H9 (cell line): ENCODE data around the gene C6orf62. TPM values are rescaled to one million over a fixed set of nuclear protein-coding genes. Genes with fewer than 3 reads are reported as not detected.
A peak's percentile ranks its signal among the peaks of the same experiment; 100 is the strongest.
"Not testable (repeated sequence)": the region's sequence is repeated elsewhere in the genome, so short reads cannot be mapped to it uniquely, and the experiment has no call there.

Experiments used
- DNase-seq: peaks from one replicate; pipeline ENCODE4 v3.0.0-alpha.2; 2017
- H2AFZ ChIP-seq: one replicate; pipeline ENCODE4 v1.6.1; 2013; ENCODE audit warnings: mild to moderate bottlenecking, low read length, control low read depth, moderate library complexity
- H2AK5ac ChIP-seq: 2 replicates; pipeline ENCODE4 v1.6.1; 2013; ENCODE audit warnings: low read length, control low read depth, mixed read lengths; ENCODE audit not compliant: insufficient read length
- H2BK120ac ChIP-seq: one replicate; pipeline ENCODE4 v1.6.1; 2013; ENCODE audit warnings: low read depth, mild to moderate bottlenecking, low read length, control low read depth, inconsistent platforms; ENCODE audit not compliant: poor library complexity, severe bottlenecking
- H2BK12ac ChIP-seq: 2 replicates; pipeline ENCODE4 v1.6.1; 2013; ENCODE audit warnings: low read length, control low read depth, mixed read lengths, low read depth; ENCODE audit not compliant: insufficient read length
- H2BK15ac ChIP-seq: 2 replicates; pipeline ENCODE4 v1.6.1; 2013; ENCODE audit warnings: low read depth, low read length, control low read depth
- H2BK20ac ChIP-seq: one replicate; pipeline ENCODE4 v1.6.1; 2013; ENCODE audit warnings: low read depth, mild to moderate bottlenecking, low read length, control low read depth, inconsistent platforms; ENCODE audit not compliant: poor library complexity, severe bottlenecking
- H2BK5ac ChIP-seq: 2 replicates; pipeline ENCODE4 v1.6.1; 2013; ENCODE audit warnings: low read length, control low read depth, mixed read lengths; ENCODE audit not compliant: insufficient read length
- H3K14ac ChIP-seq: 2 replicates; pipeline ENCODE4 v1.6.1; 2013; ENCODE audit warnings: low read length, control low read depth; ENCODE audit not compliant: insufficient read depth
- H3K18ac ChIP-seq: 2 replicates; pipeline ENCODE4 v1.6.1; 2013; ENCODE audit warnings: low read depth, mild to moderate bottlenecking, mixed read lengths, low read length, control low read depth; ENCODE audit not compliant: insufficient read length
- H3K23ac ChIP-seq: 2 replicates; pipeline ENCODE4 v1.6.1; 2013; ENCODE audit warnings: low read length, control low read depth, mixed read lengths, low read depth; ENCODE audit not compliant: insufficient read length
- H3K23me2 ChIP-seq: 2 replicates; pipeline ENCODE4 v1.6.1; 2013; ENCODE audit warnings: low read depth, mild to moderate bottlenecking, mixed read lengths, low read length, control low read depth; ENCODE audit not compliant: insufficient read length, poor library complexity, severe bottlenecking
- H3K27ac ChIP-seq: 2 replicates; pipeline ENCODE4 v1.5.1; 2013; ENCODE audit warnings: low read length, control low read depth, mixed read lengths, low read depth; ENCODE audit not compliant: insufficient read length
- H3K27me3 ChIP-seq: 2 replicates; pipeline ENCODE4 v1.6.1; 2013; ENCODE audit warnings: low read length, control low read depth, inconsistent platforms; ENCODE audit not compliant: insufficient read depth
- H3K4ac ChIP-seq: 2 replicates; pipeline ENCODE4 v1.6.1; 2013; ENCODE audit warnings: low read depth, mild to moderate bottlenecking, control low read depth, inconsistent platforms, low read length, moderate library complexity
- H3K4me1 ChIP-seq: 2 replicates; pipeline ENCODE4 v1.6.1; 2013; ENCODE audit warnings: low read length, control low read depth, inconsistent platforms; ENCODE audit not compliant: insufficient read depth
- H3K4me2 ChIP-seq: 2 replicates; pipeline ENCODE4 v1.6.1; 2013; ENCODE audit warnings: low read length, control low read depth, mixed read lengths; ENCODE audit not compliant: insufficient read length, insufficient read depth
- H3K56ac ChIP-seq: 2 replicates; pipeline ENCODE4 v1.6.1; 2013; ENCODE audit warnings: low read depth, mild to moderate bottlenecking, mixed read lengths, low read length, control low read depth; ENCODE audit not compliant: insufficient read length
- H3K79me1 ChIP-seq: 2 replicates; pipeline ENCODE4 v1.6.1; 2013; ENCODE audit warnings: low read depth, mild to moderate bottlenecking, moderate library complexity, low read length, control low read depth, inconsistent platforms; ENCODE audit not compliant: insufficient read depth, poor library complexity, severe bottlenecking
- H3K79me2 ChIP-seq: 2 replicates; pipeline ENCODE4 v1.6.1; 2013; ENCODE audit warnings: low read length, control low read depth, inconsistent platforms; ENCODE audit not compliant: insufficient read depth
- H3K9ac ChIP-seq: 2 replicates; pipeline ENCODE4 v1.6.1; 2013; ENCODE audit warnings: low read length, control low read depth, mixed read lengths; ENCODE audit not compliant: insufficient read length; ENCODE audit errors: extremely low read depth
- H3K9me3 ChIP-seq: one replicate; pipeline ENCODE4 v1.6.1; 2013; ENCODE audit warnings: low read depth, low read length, inconsistent platforms; ENCODE audit not compliant: control insufficient read depth
- H3T11ph ChIP-seq: one replicate; pipeline ENCODE4 v1.6.1; 2013; ENCODE audit warnings: mild to moderate bottlenecking, low read length, control low read depth, inconsistent platforms
- H4K20me1 ChIP-seq: one replicate; pipeline ENCODE4 v1.6.1; 2013; ENCODE audit not compliant: control insufficient read depth, insufficient read length, insufficient read depth
- H4K5ac ChIP-seq: 2 replicates; pipeline ENCODE4 v1.6.1; 2013; ENCODE audit warnings: low read depth, mild to moderate bottlenecking, mixed read lengths, low read length, control low read depth; ENCODE audit not compliant: insufficient read length
- H4K8ac ChIP-seq: replicated peaks from 2 replicates; pipeline ENCODE4 v1.6.1; 2013; ENCODE audit warnings: low read length, control low read depth, mixed read lengths, low read depth; ENCODE audit not compliant: insufficient read length
- H4K91ac ChIP-seq: 2 replicates; pipeline ENCODE4 v1.6.1; 2013; ENCODE audit warnings: low read depth, mild to moderate bottlenecking, moderate library complexity, mixed read lengths, low read length, control low read depth; ENCODE audit not compliant: insufficient read length
- H3K27ac Mint-ChIP-seq, 3 experiments: 2 replicates in 2 of 3; 3 replicates in 1 of 3; pipeline ENCODE4 v1.8.0; 2020 to 2021; ENCODE audit warnings: mixed read lengths in 3 of 3, mild to moderate bottlenecking in 1 of 3, moderate library complexity in 1 of 3
- H3K27me3 Mint-ChIP-seq: 2 replicates; pipeline ENCODE4 v1.8.0; 2021; ENCODE audit warnings: low read depth, mild to moderate bottlenecking, moderate library complexity, mixed read lengths
- H3K36me3 Mint-ChIP-seq, 3 experiments: 2 replicates in 2 of 3; 3 replicates in 1 of 3; pipeline ENCODE4 v1.8.0; 2020 to 2021; ENCODE audit warnings: low read depth in 3 of 3, mixed read lengths in 3 of 3; ENCODE audit not compliant: insufficient read depth in 1 of 3
- H3K4me1 Mint-ChIP-seq, 2 experiments: 2 replicates each; pipeline ENCODE4 v1.8.0; 2020; ENCODE audit warnings: mixed read lengths in 2 of 2
- H3K4me3 Mint-ChIP-seq, 2 experiments: 2 replicates in 1 of 2; 3 replicates in 1 of 2; pipeline ENCODE4 v1.8.0; 2020 to 2021; ENCODE audit warnings: mild to moderate bottlenecking in 2 of 2, mixed read lengths in 2 of 2, moderate library complexity in 1 of 2
- H3K9me3 Mint-ChIP-seq, 2 experiments: 2 replicates in 1 of 2; 3 replicates in 1 of 2; pipeline ENCODE4 v1.8.0; 2020; ENCODE audit warnings: mild to moderate bottlenecking in 2 of 2, mixed read lengths in 2 of 2, moderate library complexity in 1 of 2
- CTCF ChIP-seq: fragments of 200-600 bp; sonication (generic); conservative IDR thresholded peaks from 3 replicates; pipeline ENCODE4 v1.8.0; 2021; ENCODE audit warnings: antibody characterized with exemption, mild to moderate bottlenecking
- WGBS: extraction: QIAGEN DNeasy Blood & Tissue Kit; methylation state at CpG from one replicate; pipeline ENCODE4 v1.1.7; 2013; ENCODE audit warnings: missing lambda C conversion rate, low lambda C conversion rate, mixed read lengths; ENCODE audit not compliant: insufficient read length; ENCODE audit errors: extremely low coverage; 5-methylcytosine and 5-hydroxymethylcytosine counted together
- total RNA-seq: library from RNA; stranded (reverse); gene quantifications from 2 replicates; pipeline ENCODE4 v1.2.1, GENCODE V29; 2021

C6orf62 gene
- total RNA-seq, 1 experiment from 2014 or later = 125 TPM

DNA sequence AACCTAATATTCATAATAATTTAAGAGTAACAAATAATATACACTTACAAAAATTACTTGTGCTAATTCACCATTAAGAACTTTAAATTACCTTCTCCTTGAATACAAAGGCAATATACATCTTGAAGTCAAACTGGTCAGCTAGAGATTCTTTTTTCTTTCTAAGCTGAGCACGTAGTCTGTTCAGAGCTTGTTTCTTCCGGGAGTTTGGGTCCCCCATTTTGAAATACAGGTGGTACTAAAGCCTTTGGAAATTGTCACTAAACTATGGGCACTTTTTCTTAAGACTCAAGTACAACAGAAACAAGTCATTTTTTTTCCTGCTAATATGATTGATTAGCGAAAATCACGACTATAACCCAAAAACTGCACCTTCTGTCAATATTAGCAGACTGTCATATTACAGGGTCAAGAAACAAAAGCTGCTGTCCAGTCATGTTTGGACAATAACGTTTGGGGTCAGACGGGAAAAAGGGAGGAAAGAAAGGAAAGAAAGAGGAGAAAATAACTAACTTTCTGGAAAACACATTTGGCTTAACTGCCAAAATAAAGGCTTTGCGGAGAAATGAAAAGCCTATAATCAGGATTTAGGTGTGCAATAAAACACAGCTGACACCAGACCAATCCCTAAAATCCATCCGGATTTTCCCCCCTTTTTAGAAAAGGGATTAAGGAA is 367 bp downstream of the C6orf62 start:
- no peak overlapping the region for H2BK15ac ChIP-seq
- H3K27ac Mint-ChIP-seq = peak overlapping the region in 2 of 3 experiments; percentile 37 to 96; a peak in 4 of 7 replicates
- peaks cover 45 to 61% (median 59%) of the 10 kb centered on the region in 3 experiments for H3K36me3 Mint-ChIP-seq
- no peak overlapping the region for H3K56ac ChIP-seq
- H3K4me3 Mint-ChIP-seq = peak overlapping the region; percentile 96 to 99
- H3K79me2 ChIP-seq = peaks cover 31% of the 10 kb centered on the region
- H2AK5ac ChIP-seq = no peak overlapping the region
- H2BK120ac ChIP-seq = no peak overlapping the region
- DNase-seq = no peak
- no peak overlapping the region for H3K4ac ChIP-seq
- no peak overlapping the region for H3K23ac ChIP-seq
- no CpG with 5 or more reads among the region's 8 CpGs for whole genome bisulfite sequencing
- H3K4me1 ChIP-seq = no peaks in the 10 kb centered on the region
- peaks cover 13% of the 10 kb centered on the region for H3K23me2 ChIP-seq
- no peak overlapping the region for H2BK12ac ChIP-seq
- no peaks in the 10 kb centered on the region for H3K79me1 ChIP-seq
- no peak overlapping the region for H4K5ac ChIP-seq
- no peaks in the 10 kb centered on the region for H3K27me3 Mint-ChIP-seq
- H3K14ac ChIP-seq = no peak overlapping the region
- TF ChIP-seq CTCF = no peak
- no peak overlapping the region for H3T11ph ChIP-seq
- H4K20me1 ChIP-seq = no peaks in the 10 kb centered on the region
- peaks cover 19 to 30% of the 10 kb centered on the region in 2 experiments for H3K4me1 Mint-ChIP-seq
- H3K4me2 ChIP-seq = peak overlapping the region; percentile 94
- no peak overlapping the region for H2BK20ac ChIP-seq
- no peak overlapping the region for H4K91ac ChIP-seq
- no peak overlapping the region for H3K18ac ChIP-seq
- no peaks in the 10 kb centered on the region for H3K9me3 ChIP-seq
- no peaks in the 10 kb centered on the region for H3K9me3 Mint-ChIP-seq
- H2BK5ac ChIP-seq = no peak overlapping the region
- H3K27me3 ChIP-seq = no peaks in the 10 kb centered on the region
- no peak overlapping the region for H2AFZ ChIP-seq
- peak overlapping the region; percentile 94 for H3K9ac ChIP-seq
- no peak overlapping the region for H4K8ac ChIP-seq
- no peak overlapping the region for H3K27ac ChIP-seq

DNA sequence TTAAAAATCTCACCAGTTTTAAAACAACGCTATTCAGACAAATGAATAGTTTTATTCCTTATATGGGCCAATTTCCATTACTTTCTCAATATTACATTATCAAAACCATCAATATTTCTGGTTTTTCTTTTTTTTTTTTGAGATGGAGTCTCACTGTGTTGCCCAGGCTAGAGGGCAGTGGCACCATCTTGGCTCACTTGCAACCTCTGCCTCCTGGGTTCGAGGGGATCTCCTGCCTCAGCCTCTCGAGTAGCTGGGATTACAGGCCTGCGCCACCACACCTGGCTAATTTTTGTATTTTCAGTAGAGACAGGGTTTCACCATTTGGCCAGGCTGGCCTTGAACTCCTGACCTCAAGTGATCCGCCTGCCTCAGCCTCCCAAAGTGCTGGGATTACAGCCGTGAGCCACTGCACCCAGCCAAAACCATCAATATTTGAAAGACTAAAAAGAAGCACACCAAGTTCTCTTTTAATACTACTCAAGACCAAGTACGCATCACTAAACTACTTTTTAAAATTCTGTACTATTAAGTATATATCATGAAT is 2.3 kb downstream of the C6orf62 start:
- H2BK15ac ChIP-seq, H2BK12ac ChIP-seq, H3K23ac ChIP-seq, H4K91ac ChIP-seq, H3K27ac ChIP-seq, H3K9ac ChIP-seq, H4K5ac ChIP-seq, H3K9me3 Mint-ChIP-seq, DNase-seq, H3K14ac ChIP-seq, H2BK5ac ChIP-seq, H3K79me1 ChIP-seq, H3T11ph ChIP-seq, H3K56ac ChIP-seq, H4K20me1 ChIP-seq, H3K4me1 ChIP-seq, H3K4ac ChIP-seq, H3K27ac Mint-ChIP-seq, H2BK120ac ChIP-seq, H2AFZ ChIP-seq, H2AK5ac ChIP-seq, H4K8ac ChIP-seq, H3K4me2 ChIP-seq, H3K27me3 Mint-ChIP-seq, H3K27me3 ChIP-seq, H3K9me3 ChIP-seq, H2BK20ac ChIP-seq, H3K18ac ChIP-seq: not testable (repeated sequence)
- Histone ChIP-seq H3K79me2 (peaks cover 31% of the 10 kb centered on the region), H3K23me2 (peaks cover 13% of the 10 kb centered on the region)
- H3K4me1 Mint-ChIP-seq = peaks cover 18 to 27% of the 10 kb centered on the region in 2 experiments
- peak overlapping the region; percentile 96 to 99 for H3K4me3 Mint-ChIP-seq
- WGBS = 100% methylated on average over 1 of the region's 7 CpGs
- H3K36me3 Mint-ChIP-seq = peaks cover 59 to 77% (median 76%) of the 10 kb centered on the region in 3 experiments
